HCEC 1CT (cell line): ENCODE measurements around the gene XPNPEP2.
"Not testable (repeated sequence)": the region's sequence is repeated elsewhere in the genome, so short reads cannot be mapped to it uniquely, and the experiment has no call there.

Source experiments
- DNase-seq: peaks from one replicate; pipeline ENCODE4 v3.0.0-alpha.2; 2017

Gene XPNPEP2

DNA sequence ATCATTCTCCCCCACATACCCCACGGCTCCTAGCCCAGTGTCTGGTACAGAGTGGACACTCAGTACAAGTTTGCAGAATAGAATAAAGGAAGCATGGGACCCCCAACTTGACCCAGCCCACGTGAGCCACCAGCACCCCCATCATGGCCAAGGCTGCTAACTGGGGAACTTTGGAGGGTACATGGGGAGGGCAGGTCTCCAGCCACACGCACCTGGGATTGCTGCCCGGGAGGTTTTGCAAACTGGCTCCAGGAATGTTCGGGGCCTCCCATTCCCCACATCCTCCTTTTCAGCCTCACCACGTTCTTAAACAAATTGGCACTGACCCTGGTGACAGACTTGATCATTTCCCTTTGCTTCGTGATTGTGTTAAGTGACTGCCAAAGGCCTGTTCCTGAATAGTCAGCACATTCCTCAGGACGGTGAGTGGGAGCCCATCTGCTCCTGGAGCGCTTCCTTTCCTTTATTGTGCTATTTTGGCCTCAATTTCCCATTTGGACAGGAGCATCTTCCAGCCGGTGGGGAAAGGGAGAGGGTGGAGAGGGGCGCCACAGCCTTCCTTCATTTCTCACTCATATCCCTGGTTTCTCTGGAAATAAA lies 18.7 kb upstream of the XPNPEP2 start:
- DNase-seq, result no peak

DNA sequence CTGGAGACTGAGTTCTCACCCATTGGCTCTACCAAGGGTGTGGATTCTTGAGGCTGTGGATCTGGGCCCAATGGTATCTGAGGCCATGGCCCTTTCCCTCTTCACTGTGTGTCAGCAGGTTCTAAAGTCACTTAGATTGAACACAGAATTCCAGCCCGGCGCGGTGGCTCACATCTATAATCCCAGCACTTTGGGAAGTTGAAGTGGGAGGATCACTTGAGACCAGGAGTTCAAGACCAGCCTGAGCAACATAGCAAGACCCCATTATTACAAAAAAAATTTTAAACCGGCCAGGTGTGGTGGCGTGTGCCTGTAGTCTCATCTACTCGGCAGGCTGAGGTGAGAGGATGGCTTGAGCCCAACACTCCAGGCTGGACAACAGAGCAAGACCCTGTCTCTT lies 18.0 kb upstream of the XPNPEP2 start:
- no peak for DNase-seq

DNA sequence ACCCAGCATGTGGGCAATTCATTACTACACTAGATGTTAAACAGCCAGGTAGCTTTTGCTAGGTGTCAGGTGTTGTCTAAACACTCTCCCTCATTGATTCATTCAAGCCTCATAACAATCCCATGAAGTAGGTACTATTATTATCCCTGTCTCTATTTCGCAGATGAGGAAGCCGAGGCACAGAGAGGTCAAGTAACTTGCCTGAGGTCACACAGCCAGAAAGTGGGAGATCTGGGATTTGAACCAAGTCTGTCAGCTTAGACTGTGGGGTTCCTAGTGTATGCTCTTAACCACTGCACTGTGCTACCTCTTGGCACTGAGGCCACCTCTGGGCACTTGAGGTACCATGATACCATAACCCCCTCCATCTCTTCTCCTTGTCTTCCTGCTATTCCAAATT lies 17.4 kb upstream of the XPNPEP2 start:
- no peak for DNase-seq

DNA sequence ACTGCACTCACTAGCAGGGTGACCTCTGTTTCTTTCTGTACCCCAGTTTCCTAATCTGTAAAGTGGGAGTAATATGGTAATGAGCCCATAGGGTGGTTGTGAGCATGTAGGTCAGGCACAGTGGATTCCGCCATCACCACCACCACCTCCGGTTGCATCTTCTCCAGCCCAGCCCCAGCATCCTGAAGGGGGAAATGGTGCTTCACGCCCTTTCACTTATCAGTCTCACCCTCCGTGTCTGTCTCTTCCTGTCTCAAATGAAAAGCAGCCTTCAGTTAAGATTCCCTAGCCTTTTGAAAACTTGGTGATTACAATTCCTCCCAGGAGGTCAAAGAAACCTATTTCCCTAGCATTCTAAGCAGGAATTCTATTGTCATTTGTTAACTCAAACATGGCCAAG lies 16.9 kb upstream of the XPNPEP2 start:
- DNase-seq, result no peak

DNA sequence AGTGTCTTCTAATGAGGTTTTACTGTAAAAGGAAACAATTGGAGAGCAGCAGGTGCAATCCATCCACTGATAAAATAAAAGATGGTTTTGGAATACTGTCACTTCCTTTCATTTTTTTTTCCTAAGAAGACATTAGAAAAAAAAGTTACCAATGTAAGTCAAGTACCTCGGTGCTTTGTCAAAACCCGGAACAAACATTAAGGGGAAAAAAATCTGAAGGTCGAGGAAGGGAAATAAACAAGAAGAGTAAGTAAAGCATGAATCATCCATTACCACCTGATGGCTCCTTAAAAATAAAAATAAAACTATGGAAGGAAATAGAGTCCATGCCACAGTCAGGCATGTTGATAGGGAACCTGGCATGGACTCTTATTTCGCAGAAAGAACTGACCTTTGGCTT lies 15.3 kb upstream of the XPNPEP2 start:
- peak; percentile 18 for DNase-seq

DNA sequence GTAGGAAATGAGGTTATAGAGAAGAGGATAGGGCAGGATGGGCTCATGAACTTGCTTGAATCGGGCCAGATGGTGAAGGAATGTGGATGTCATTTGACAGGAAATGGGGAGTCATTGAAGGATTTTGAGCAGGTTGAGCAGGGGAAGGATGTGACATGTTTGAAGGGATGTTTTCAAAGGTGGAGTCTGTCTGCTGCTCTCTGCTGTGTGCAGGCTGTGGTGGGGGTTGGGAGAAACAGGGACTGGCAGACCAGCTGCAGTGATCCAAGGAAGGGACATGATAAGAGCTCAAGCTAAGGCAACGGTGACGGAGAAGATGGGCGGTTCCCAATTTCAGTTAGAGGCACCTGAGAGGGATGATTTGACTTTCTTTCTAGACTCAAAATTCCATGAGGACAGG lies 14.0 kb upstream of the XPNPEP2 start:
- DNase-seq, result no peak

DNA sequence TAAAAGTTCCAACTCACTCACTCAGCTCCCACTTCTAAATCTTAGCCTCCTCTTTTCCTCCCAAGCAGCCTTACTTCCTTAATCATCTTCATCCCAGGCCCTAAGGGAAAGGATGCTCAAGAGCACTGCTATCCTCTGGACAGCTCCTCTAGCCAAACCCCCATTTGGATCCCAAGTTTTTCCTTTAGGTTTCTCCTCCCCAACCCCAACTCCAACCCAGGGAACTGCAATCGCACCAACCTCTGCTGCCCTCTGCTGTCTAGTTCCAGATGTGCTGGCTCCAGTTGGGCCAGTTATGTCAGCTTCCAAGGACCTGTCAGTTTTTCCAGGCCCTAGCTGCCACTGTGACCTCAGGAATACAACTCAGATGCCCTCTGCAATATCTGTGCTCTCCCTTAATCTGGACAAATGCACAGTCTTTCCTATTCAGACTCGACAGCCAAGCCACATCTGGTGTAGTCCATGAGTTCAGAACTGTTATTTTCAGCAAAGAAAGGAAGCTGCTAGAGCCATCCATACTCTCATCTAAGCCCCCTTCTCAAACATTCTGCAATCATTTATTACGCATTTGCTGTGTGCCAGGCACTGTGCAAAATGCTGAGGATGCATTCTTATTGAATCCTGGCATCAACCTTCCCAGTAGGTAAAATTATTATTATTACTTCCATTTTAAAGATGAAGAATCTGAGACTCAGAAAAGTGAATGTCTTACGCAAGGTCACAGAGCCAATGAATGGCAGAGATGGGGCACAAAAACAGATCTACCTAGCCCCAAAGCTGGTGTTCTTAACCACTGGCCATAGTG lies 12.3 kb upstream of the XPNPEP2 start:
- DNase-seq, result peak; percentile 34

DNA sequence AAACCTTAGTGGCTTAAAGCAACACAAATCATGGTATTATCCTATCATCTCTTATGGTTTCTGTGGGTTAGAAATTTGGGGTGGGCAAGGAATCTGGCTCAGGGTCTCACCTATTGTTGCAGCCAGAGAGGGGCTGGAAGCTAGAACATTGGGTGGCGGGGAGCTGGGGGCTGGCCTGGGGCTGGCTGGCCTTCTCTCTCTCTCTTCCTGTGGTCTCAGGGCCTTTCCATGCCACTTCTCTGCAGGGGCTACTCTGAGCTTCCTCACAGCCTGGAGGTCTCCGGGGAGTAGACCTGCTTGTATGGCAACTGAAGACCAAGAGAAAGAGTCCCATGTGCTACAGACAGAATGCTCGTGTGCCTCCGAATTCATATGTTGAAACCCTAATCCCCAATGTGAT lies 10.7 kb upstream of the XPNPEP2 start:
- DNase-seq, result no peak

DNA sequence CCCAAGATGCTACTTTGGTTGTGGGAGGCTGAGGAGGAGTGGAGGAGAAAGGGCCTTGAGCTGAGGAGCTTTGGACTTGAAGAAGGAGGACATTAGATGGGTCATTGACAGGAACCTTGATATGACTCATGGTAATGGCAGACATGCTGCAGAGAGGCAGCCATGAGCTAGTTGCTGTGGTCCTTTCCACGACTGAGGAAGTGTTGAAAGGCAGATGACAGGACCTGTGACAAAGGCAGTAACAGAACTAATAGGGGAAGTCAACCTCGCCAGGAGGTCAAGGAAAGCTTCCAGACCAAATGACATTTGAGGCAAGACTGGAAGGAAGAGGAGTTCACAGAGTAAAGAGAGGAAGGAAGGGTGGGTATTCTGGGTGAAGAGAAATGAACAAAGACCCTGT lies 7.6 kb upstream of the XPNPEP2 start:
- no peak for DNase-seq

DNA sequence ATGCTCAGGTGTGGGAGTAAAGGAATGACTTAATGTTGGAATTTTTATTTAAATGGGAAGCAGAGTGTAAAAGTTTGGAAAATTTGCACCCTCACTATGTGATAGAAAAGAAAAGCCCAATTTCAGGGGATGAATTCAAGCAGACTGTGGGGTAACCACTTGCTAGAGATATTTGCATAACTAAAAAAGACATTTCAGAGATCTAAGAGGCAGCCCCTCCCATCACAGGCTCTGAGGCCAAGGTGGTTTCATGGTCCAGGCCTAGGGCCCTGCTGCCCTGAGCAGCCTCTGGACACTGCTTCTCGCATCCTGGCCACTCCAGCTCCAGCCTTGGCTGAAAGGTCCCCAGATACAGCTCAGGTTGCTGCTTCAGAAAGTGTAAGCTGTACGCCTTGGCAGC lies 5.9 kb upstream of the XPNPEP2 start:
- DNase-seq, result no peak

DNA sequence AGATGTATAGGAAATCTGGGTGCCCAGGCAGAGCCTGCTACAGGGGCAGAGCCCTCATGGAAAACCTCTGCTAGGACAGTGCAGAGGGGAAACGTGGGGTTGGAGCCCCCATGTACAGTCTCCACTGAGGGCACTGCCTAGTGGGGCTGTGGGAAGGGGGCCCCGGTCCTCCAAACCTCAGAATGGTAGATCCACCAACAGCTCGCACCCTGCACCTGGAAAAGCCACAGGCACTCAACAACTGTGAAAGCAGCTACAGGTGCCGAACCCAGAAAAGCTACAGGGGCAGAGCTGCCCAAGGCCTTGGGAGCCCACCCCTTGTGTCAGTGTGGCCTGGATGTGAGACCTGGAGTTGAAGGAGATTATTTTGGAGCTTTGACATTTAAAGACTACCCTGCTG lies 5.4 kb upstream of the XPNPEP2 start:
- no peak for DNase-seq

DNA sequence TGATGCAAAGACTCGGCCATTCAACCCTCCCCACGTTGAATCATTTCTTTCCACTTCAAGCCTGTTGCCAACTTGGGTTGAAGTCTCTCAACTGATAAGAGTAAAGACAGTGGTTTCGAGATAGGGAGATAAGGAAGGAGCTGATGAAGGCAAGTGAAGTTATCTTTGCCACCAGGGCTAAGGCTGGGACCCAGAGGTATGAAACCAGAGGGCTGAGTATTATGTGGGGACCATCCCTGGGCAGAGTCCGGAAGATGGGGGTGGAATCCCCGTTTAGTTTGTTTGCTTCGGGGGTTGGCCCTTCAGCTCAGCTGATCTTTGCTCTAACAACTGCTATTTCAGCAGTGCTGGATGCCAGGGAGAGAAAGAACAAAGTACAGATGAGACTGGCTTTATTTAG lies 2.3 kb upstream of the XPNPEP2 start:
- DNase-seq, result no peak

DNA sequence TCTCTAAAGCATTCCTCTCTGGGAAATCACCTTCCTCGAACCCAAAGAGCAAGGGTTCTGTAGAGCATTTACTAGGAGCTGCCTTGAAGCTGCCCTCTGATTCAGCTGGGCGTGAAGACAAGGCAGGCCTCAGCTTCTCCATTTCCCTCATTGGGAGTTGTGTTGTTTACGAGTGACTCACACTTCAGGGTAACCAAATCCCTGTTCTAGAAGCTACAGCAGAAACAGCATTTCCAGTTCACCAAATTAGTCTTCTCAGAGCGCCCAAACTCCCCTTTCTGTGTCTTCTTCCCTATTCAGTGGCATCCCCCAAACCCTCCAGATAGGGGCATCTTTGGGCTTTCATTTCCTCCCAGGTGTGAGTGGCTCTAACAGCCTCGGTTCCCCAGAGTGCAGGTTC lies 863 bp upstream of the XPNPEP2 start:
- peak; percentile 71 for DNase-seq

DNA sequence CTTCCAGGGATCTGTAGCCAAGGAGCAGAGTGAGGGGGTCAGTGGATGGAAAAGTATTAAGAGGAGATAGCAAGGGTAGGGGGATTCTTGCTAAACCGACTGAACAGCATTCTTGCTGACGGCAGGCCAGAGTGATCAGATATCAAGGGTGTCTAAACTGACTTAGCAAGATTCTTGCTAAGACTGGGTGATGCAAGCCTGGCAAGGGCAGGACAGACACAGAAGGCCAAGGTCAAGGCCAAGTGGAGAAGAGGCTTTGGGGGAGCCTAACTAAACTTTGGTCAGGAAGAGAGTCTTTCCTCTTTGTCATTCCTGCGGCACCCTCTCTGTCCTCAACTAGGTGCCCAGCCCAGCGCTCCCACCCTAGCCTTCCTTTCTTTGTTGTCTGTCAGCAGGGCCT lies 799 bp downstream of the XPNPEP2 start:
- no peak for DNase-seq

DNA sequence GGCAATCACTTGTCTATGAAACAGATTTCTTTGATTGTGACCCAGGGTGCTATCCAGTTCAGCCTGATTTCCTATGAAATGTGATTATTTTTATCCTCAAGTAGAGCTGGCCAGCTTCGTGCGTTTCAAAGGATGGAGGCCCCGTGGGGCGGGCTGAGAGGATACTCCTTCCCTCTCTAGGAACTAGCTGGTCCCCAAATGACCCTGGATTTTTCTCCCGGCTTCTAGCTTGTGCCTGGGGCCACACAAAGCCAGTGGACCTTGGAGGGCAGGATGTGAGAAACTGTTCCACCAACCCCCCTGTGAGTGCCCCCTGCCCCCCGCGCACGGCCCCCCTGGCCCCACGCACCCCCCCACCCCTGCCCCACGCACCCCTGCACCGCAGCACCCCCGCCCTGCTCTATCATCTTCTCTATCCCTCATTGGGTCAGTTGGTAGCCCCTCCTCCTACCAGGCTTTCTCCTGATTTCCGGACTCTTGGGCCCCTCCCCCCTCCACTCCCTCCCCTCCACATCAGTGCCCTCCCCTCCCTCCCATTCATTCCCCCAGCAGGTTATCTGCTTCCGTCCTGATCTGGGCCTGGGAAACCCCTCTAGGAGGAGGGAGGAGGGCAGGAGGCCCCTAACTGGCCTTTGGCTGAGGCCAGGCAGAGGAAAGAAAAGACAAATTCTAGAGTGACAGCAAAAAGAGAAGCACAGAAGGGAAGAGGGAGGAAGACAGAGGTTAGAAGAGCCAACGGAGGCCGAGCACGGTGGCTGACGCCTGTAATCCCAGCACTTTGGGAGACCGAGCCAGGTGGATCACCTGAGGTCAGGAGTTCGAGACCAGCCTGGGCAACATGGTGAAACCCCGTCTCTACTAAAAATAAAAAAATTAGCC lies 3.3 kb downstream of the XPNPEP2 start:
- no peak for DNase-seq

DNA sequence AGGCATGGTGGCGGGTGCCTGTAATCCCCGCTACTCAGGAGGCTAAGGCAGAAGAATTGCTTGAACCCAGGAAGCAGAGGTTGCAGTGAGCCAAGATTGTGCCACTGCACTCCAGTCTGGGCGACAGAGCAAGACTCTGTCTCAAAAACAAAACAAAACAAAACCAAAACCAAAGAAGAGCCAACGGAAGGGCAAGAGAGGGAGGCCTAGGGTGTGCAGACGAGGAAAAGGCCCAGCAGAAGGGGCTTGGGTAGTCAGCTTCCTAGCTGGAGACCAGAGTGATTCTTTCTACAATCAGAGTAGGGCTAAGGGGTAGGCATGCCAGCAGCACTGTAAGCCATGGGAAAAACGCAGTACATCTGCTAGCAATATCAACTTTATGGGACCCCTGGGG lies 4.0 kb downstream of the XPNPEP2 start:
- not testable (repeated sequence) for DNase-seq

DNA sequence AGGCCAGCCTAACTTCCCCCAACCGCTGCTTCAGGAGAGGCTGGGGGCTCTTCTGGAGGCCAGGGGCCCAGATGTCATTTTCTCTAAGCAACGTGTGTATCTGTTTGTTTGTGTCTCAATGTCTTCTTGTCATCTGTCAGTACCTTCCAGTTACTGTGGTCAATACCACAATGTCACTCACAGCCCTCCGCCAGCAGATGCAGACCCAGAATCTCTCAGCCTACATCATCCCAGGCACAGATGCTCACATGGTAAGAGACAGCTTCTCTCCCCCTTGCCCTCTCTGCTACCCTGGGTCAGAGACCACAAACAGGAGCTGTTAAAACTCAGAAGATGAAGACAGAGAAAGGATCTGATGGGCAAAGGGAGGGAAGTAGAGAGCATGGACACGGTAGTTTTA lies 5.0 kb downstream of the XPNPEP2 start:
- no peak for DNase-seq

DNA sequence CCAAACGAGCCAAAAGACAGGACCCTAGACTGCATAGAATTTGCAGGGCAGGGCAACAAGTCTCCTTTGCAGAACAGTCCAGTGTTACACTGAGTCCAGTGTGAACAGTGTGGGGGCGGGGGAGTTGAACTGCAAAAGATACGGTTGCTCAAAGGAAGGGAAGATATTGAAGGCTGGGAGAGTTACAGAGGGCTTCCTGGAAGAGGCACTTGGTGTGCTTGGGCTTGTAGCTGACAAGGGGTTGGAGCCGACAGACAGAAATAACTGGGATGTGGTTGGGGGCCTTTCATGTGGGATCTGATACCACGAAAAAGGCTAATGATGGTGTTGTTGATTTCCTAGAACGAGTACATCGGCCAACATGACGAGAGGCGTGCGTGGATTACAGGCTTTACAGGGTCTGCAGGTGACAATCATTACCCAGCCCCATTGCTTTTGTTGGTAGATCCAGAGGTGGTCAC lies 6.1 kb downstream of the XPNPEP2 start:
- no peak for DNase-seq

DNA sequence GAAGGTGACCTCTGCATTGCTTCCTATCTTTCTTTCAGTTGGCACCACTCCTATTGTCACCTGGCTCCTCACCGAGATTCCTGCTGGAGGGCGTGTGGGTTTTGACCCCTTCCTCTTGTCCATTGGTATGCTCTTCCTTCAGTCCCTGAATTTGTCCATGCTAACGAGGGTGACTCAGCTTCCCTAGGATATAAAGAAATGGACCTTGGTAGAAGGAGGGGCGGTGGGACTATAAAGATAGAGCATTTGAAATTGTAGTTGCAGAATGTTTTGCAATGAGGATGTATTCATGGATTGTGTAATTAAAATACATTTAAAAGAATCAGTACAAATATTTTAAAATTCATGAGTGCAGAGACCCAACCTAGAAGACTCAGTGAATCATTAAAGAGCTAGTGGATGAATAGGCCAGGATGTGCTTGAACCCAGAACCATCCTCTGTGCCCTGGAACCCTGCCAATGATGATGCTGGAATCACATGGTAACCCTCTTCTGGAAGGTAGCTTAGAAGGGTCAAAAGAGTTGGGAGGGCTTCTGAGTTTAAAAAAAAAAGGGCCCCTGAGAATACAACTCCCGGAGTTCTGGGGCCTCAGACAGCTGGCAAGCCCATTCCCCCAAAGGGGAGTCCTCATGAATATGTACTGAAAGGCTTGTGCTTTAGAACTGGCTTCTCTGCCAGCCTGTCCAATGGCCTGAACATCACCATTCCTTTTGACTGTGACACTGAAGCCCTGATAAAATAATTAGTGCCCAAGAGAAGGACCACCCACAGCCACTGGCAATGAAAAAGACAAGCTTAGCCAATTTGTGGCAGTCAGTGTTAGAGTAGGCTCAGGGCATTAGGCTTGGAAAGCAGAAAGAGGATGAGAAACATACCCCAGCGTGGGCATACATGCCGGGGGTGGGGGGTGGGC lies 8.0 kb downstream of the XPNPEP2 start:
- peak; percentile 9 for DNase-seq

DNA sequence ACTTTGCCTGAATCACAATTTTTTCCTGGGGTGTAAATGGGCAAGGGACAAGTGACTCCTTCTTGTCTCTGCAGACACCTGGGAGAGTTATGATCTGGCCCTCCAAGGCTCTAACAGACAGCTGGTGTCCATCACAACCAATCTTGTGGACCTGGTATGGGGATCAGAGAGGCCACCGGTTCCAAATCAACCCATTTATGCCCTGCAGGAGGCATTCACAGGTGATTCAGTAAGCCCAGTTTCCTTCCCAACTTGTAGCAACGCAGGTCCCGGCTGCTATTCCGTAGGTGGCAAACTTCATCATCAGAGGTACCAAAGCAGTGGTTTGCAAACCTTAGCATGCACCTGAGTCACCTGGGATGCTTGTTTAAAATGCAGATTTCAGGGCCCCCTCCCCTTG lies 8.8 kb downstream of the XPNPEP2 start:
- DNase-seq, result no peak

DNA sequence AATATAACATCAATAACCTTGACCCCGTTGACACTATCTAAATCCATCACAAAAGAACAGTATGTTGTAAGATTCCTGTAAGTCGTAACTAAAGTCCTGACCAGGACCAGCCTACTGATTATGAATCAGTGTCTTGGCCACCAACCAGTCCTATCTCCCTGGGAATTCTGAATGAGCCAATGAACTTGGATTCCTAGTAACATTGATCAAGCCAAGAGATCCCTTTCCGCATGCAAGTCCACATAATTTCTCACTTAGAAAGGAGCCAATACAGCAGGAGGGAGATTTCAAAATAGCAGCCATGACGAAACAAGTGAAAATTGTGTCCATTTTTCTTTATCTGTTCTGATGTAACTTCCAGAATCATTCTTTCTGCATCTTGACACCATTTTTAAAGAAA lies 9.5 kb downstream of the XPNPEP2 start:
- peak; percentile 80 for DNase-seq

DNA sequence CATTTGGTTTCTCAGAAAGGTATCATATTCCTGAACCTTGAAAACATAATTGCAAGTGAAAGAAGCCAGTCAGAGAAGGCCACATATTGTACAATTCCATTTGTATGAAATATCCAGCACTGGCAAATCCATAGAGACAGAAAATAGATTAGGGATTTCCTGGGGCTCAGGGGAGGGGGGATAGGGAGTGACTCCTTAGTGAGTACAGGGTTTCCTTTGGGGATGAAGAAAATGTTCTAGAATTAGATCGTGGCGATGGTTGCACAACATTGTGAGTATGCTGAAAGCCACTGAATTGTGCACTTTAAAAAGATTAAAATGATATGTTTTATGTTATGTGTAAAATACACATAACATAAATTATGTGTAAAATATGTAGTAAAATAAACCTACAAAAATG lies 10.3 kb downstream of the XPNPEP2 start:
- DNase-seq, result peak; percentile 11

DNA sequence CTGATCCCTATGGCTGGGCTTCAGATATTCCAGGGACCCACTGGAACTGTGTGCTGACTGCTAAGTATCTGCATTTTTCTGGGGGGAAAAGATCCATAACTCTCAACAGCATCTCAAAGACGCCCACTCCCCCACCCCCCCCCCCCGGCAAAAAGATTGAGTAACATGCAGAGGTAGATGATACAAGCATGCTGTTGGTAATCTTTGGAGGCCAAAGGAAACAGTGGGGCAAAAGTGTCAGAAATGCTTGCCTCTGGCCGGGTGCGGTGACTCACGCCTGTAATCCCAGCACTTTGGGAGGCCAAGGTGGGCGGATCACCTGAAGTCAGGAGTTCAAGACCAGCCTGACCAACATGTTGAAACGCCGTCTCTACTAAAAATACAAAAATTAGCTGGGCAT lies 12.2 kb downstream of the XPNPEP2 start:
- peak; percentile 14 for DNase-seq
